SK-N-SH treated with all-trans-retinoic acid at 6 μM for 48 hours (cell line): ENCODE results near the gene FHOD3.

ENCODE experiments used
- ATAC-seq: fragments of 200-7000 bp; cut with Tn5 transposase; 3 replicates; pipeline ENCODE4 v1.9.1; 2020; ENCODE audit warnings: mild to moderate bottlenecking, moderate library complexity
- ARNTL ChIP-seq: fragments of 450-650 bp; formaldehyde crosslinking; IDR thresholded peaks from 2 replicates; pipeline ENCODE4 v1.5.0; 2020; ENCODE audit warnings: low read depth, mild to moderate bottlenecking, moderate library complexity, borderline replicate concordance
- BACH2 ChIP-seq: fragments of 250-450 bp; sonication (Bioruptor Pico); IDR thresholded peaks from 2 replicates; pipeline ENCODE4 v1.9.0; 2021; ENCODE audit warnings: mild to moderate bottlenecking, borderline replicate concordance
- CREB5 ChIP-seq: fragments of 250-450 bp; sonication (Bioruptor Pico); IDR thresholded peaks from 2 replicates; pipeline ENCODE4 v1.5.1; 2020; ENCODE audit warnings: low read depth, mild to moderate bottlenecking, moderate library complexity
- CSRNP3 ChIP-seq: fragments of 250-450 bp; sonication (Bioruptor Pico); IDR thresholded peaks from 2 replicates; pipeline ENCODE4 v1.5.1; 2021; ENCODE audit warnings: mild to moderate bottlenecking, moderate library complexity
- ESRRG ChIP-seq: fragments of 250-450 bp; sonication (Bioruptor Pico); IDR thresholded peaks from 2 replicates; pipeline ENCODE4 v1.6.1; 2021; ENCODE audit warnings: mild to moderate bottlenecking
- GLIS3 ChIP-seq: fragments of 250-450 bp; sonication (Bioruptor Pico); IDR thresholded peaks from 2 replicates; pipeline ENCODE4 v1.5.0; 2020; ENCODE audit warnings: mild to moderate bottlenecking, moderate library complexity
- ISL1 ChIP-seq: fragments of 250-450 bp; sonication (Bioruptor Pico); IDR thresholded peaks from 2 replicates; pipeline ENCODE4 v2.1.2; 2022; ENCODE audit warnings: mild to moderate bottlenecking, moderate library complexity
- OSR1 ChIP-seq: fragments of 250-450 bp; sonication (Bioruptor Pico); IDR thresholded peaks from 2 replicates; pipeline ENCODE4 v1.8.0; 2022; ENCODE audit warnings: moderate library complexity, mild to moderate bottlenecking, inconsistent platforms
- PATZ1 ChIP-seq: fragments of 250-450 bp; sonication (Bioruptor Pico); IDR thresholded peaks from 2 replicates; pipeline ENCODE4 v1.8.0; 2020; ENCODE audit warnings: mild to moderate bottlenecking, moderate library complexity, borderline replicate concordance
- POU6F1 ChIP-seq: fragments of 250-450 bp; sonication (Bioruptor Pico); IDR thresholded peaks from 2 replicates; pipeline ENCODE4 v1.8.0; 2021; ENCODE audit warnings: low read depth, mild to moderate bottlenecking, moderate library complexity, borderline replicate concordance
- PPARA ChIP-seq: fragments of 250-450 bp; sonication (Bioruptor Pico); IDR thresholded peaks from 2 replicates; pipeline ENCODE4 v1.5.0; 2020; ENCODE audit warnings: mild to moderate bottlenecking, borderline replicate concordance
- RARB ChIP-seq: fragments of 250-450 bp; sonication (Bioruptor Pico); IDR thresholded peaks from 2 replicates; pipeline ENCODE4 v1.8.0; 2021; ENCODE audit warnings: mild to moderate bottlenecking, moderate library complexity
- SNAI2 ChIP-seq: fragments of 250-450 bp; sonication (Bioruptor Pico); IDR thresholded peaks from 2 replicates; pipeline ENCODE4 v1.5.0; 2020; ENCODE audit warnings: mild to moderate bottlenecking, moderate library complexity
- TCF4 ChIP-seq: fragments of 250-450 bp; sonication (Bioruptor Pico); IDR thresholded peaks from 2 replicates; pipeline ENCODE4 v1.8.0; 2021; ENCODE audit warnings: mild to moderate bottlenecking, moderate library complexity, borderline replicate concordance
- TOX ChIP-seq: fragments of 250-450 bp; sonication (Bioruptor Pico); IDR thresholded peaks from 2 replicates; pipeline ENCODE4 v1.8.0; 2021; ENCODE audit warnings: mild to moderate bottlenecking, moderate library complexity, borderline replicate concordance
- TSHZ2 ChIP-seq: fragments of 250-450 bp; sonication (Bioruptor Pico); IDR thresholded peaks from 2 replicates; pipeline ENCODE4 v1.5.0; 2020; ENCODE audit warnings: mild to moderate bottlenecking, moderate library complexity
- ZC3H10 ChIP-seq: fragments of 250-450 bp; sonication (Bioruptor Pico); IDR thresholded peaks from 2 replicates; pipeline ENCODE4 v1.5.1; 2021; ENCODE audit warnings: mild to moderate bottlenecking, moderate library complexity
- ZFP3 ChIP-seq: fragments of 250-450 bp; sonication (Bioruptor Pico); IDR thresholded peaks from 2 replicates; pipeline ENCODE4 v1.5.0; 2020; ENCODE audit warnings: mild to moderate bottlenecking, moderate library complexity
- ZFP30 ChIP-seq: fragments of 450-650 bp; formaldehyde crosslinking; IDR thresholded peaks from 2 replicates; pipeline ENCODE4 v1.5.0; 2022; ENCODE audit warnings: mild to moderate bottlenecking, moderate library complexity
- ZNF565 ChIP-seq: fragments of 450-650 bp; formaldehyde crosslinking; conservative IDR thresholded peaks from 2 replicates; pipeline ENCODE4 v1.5.0; 2020; ENCODE audit warnings: low read depth, mild to moderate bottlenecking, moderate library complexity
- ZNF70 ChIP-seq: fragments of 450-650 bp; formaldehyde crosslinking; IDR thresholded peaks from 2 replicates; pipeline ENCODE4 v1.5.0; 2020; ENCODE audit warnings: mild to moderate bottlenecking, moderate library complexity
- ZNF8 ChIP-seq: fragments of 450-650 bp; formaldehyde crosslinking; IDR thresholded peaks from 2 replicates; pipeline ENCODE4 v1.5.0; 2020; ENCODE audit warnings: mild to moderate bottlenecking, moderate library complexity

Gene FHOD3

GRCh38 chr18:36499938-36500337 is 202.4 kb downstream of the FHOD3 start:
- TF ChIP-seq PATZ1 (CRISPR knock-in tag) (no peak), GLIS3 (no peak), CREB5 (no peak)
- TF ChIP-seq, all 23 proteins: peak for 0
- ATAC-seq = no peak

GRCh38 chr18:36501100-36501499 is 203.6 kb downstream of the FHOD3 start:
- ATAC-seq = no peak
- no peak for TF ChIP-seq CREB5

GRCh38 chr18:36503477-36503876 is 206.0 kb downstream of the FHOD3 start:
- no peak for ATAC-seq
- TF ChIP-seq ZC3H10 (CRISPR knock-in tag) (no peak), ZNF70 (no peak), ESRRG (CRISPR knock-in tag) (no peak), ZNF8 (no peak), ISL1 (CRISPR knock-in tag) (no peak), CSRNP3 (CRISPR knock-in tag) (no peak), PPARA (no peak), OSR1 (CRISPR knock-in tag) (no peak)

- TF ChIP-seq CREB5 (no peak), PPARA (no peak), SNAI2 (CRISPR knock-in tag) (no peak), RARB (no peak), ARNTL (CRISPR knock-in tag) (no peak), ZC3H10 (CRISPR knock-in tag) (no peak), ZFP30 (no peak), ZNF565 (CRISPR knock-in tag) (no peak), TOX (CRISPR knock-in tag) (no peak), ESRRG (CRISPR knock-in tag) (no peak), CSRNP3 (CRISPR knock-in tag) (no peak), TSHZ2 (CRISPR knock-in tag) (no peak), TCF4 (CRISPR knock-in tag) (no peak), GLIS3 (no peak), BACH2 (CRISPR knock-in tag) (no peak), ZFP3 (no peak), POU6F1 (CRISPR knock-in tag) (no peak), ISL1 (CRISPR knock-in tag) (no peak), OSR1 (CRISPR knock-in tag) (no peak), ZNF8 (no peak)
- TF ChIP-seq, all 23 proteins: peak for 0
- ATAC-seq = no peak
Observed at GRCh38 chr18:36504928-36505327, 207.4 kb downstream of the FHOD3 start.
